ENCODE data around the gene LOC101059915.

The LOC101059915 gene

DNA sequence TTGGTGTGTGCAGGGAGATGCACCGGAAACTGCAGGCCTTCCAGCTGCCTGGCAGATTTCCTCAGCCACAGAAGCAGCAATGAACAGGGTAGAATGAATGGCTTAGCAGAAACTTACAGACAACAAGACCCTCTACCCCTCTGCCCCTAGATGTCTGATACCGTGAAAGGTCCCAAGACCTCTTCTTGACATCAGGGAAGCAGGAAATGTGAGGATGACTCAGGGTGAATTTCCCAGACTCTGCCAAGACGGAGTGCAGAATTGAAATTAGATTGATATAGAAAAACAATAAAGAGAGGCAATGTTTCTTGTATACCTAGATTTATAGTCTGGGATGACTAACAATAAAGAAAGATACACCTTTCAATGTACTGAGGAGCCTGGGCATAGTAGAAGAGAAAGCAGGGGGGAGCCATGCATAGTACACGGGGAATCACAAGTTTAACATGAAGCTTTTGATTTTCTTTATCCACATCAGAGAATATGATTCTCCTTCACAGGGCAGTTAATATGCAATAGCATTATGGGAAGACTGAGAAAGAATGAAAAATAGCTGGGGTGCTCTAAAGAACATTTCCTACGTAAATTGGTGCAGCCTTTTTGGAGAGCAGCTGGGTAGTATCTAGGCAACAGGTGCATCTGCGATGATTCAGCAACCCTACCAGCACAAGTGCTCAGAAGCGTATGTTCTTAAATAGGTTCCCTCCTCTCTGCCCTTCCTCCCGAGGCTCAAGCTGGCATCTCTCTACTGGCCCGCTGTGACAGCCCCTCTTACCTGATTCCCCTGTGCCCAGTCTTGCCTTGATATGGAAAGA is 30.7 kb upstream of the LOC101059915 start:
- Mint-ChIP-seq H3K9me3 (ENCODE audit: unreplicated experiment) (no peaks in the 10 kb centered on the region), H3K36me3 (ENCODE audit: insufficient read depth, unreplicated experiment) (no peaks in the 10 kb centered on the region), H3K27ac (ENCODE audit: low read depth, unreplicated experiment) (no peak overlapping the region), H3K27me3 (ENCODE audit: insufficient read depth, unreplicated experiment) (peaks cover 28% of the 10 kb centered on the region), H3K4me1 (ENCODE audit: insufficient read depth, unreplicated experiment) (no peaks in the 10 kb centered on the region), H3K4me3 (ENCODE audit: unreplicated experiment) (no peak overlapping the region)
- ChIA-PET POLR2A (no interaction called here), CTCF (interaction anchor here (1.2 kb wide), 1 partner anchor 14 kb away, joined by 3 read pairs; no protein-coding TSS in a partner anchor)
- TF ChIP-seq, protein P1, sequence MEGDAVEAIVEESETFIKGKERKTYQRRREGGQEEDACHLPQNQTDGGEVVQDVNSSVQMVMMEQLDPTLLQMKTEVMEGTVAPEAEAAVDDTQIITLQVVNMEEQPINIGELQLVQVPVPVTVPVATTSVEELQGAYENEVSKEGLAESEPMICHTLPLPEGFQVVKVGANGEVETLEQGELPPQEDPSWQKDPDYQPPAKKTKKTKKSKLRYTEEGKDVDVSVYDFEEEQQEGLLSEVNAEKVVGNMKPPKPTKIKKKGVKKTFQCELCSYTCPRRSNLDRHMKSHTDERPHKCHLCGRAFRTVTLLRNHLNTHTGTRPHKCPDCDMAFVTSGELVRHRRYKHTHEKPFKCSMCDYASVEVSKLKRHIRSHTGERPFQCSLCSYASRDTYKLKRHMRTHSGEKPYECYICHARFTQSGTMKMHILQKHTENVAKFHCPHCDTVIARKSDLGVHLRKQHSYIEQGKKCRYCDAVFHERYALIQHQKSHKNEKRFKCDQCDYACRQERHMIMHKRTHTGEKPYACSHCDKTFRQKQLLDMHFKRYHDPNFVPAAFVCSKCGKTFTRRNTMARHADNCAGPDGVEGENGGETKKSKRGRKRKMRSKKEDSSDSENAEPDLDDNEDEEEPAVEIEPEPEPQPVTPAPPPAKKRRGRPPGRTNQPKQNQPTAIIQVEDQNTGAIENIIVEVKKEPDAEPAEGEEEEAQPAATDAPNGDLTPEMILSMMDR (IDR thresholded peaks at IDR 0.05; ENCODE audit: unreplicated experiment), result no peak
- no peak for DNase-seq (ENCODE audit: unreplicated experiment)
- BruUV-seq (replicated peaks), result no TSS peak
- intact Hi-C loops (cut with micrococcal nuclease), result no loop called here

DNA sequence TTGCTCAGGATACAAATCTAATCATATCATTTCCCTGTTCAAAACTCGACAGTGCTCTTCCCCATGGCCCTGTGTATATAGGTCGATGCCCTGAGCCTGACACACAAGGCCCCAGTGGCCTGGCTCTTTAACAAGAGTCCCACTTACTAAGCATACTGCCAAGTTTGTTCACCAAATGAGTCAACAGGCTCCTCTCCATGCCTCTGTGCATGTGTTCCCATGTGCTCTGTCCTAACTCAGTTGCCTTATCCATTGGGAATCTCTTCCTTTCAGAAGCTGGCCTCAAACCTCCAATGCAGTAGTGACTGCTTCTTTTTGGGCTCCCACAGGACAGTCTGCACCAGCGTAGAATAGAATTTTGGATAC is 30.1 kb upstream of the LOC101059915 start:
- H3K4me1 Mint-ChIP-seq (ENCODE audit: insufficient read depth, unreplicated experiment), result no peaks in the 10 kb centered on the region
- no peak overlapping the region for H3K27ac Mint-ChIP-seq (ENCODE audit: low read depth, unreplicated experiment)
- POLR2A ChIA-PET, result no interaction called here
- intact Hi-C loops (cut with micrococcal nuclease), result no loop called here
- H3K9me3 Mint-ChIP-seq (ENCODE audit: unreplicated experiment), result no peaks in the 10 kb centered on the region
- H3K36me3 Mint-ChIP-seq (ENCODE audit: insufficient read depth, unreplicated experiment), result no peaks in the 10 kb centered on the region
- peak; percentile 16 for DNase-seq (ENCODE audit: unreplicated experiment)
- CTCF ChIA-PET, result no interaction called here
- no TSS peak for BruUV-seq (replicated peaks)
- no peak overlapping the region for H3K4me3 Mint-ChIP-seq (ENCODE audit: unreplicated experiment)
- TF ChIP-seq, protein P1 (IDR thresholded peaks at IDR 0.05; ENCODE audit: unreplicated experiment), result no peak
- H3K27me3 Mint-ChIP-seq (ENCODE audit: insufficient read depth, unreplicated experiment), result peaks cover 29% of the 10 kb centered on the region

DNA sequence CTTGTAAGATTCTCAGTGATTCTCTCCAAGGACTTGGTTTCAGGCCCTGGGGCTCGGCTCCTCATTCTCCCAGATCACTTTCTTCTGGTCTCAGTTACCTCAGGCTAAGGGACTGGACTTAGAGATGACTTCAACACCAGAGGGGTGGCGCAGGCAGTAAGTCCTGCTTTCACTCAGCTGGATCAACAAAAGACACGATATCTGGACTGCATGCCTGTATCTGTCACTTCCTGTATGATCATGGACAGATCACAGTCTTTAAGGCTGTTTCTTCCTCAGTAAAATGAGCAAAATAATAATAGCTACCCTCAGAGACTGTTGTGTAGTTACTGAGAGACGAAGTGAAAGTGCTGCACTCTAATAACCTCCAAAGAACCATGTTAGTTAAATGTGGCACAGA is 29.5 kb upstream of the LOC101059915 start:
- H3K9me3 Mint-ChIP-seq (ENCODE audit: unreplicated experiment), result no peaks in the 10 kb centered on the region
- BruUV-seq (replicated peaks), result no TSS peak
- H3K4me3 Mint-ChIP-seq (ENCODE audit: unreplicated experiment), result no peak overlapping the region

DNA sequence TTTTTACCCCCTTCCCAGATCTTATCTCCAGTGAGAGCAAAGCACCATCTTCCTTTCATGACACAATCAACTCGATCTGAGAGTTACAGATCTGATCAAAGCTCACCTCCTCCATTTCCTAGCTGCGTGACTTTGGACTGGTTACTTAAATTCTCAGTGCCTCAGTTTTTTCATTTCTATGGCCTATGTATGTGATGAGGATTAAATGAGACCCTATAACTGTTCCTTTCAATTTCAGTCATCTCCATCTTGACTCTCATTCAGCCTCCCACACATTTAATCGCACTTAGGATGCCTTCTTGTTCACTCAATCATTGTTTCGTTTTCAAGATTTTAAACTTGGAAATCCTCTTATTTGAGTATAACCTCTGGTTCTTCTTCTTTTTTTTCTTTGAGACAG is 28.9 kb upstream of the LOC101059915 start:
- no peaks in the 10 kb centered on the region for H3K36me3 Mint-ChIP-seq (ENCODE audit: insufficient read depth, unreplicated experiment)
- TF ChIP-seq, protein P1 (IDR thresholded peaks at IDR 0.05; ENCODE audit: unreplicated experiment), result no peak

More for the DNA sequence above, 29.5 kb upstream of the LOC101059915 start:
- no peak overlapping the region for H3K27ac Mint-ChIP-seq (ENCODE audit: low read depth, unreplicated experiment)
- peaks cover 29% of the 10 kb centered on the region for H3K27me3 Mint-ChIP-seq (ENCODE audit: insufficient read depth, unreplicated experiment)
- H3K36me3 Mint-ChIP-seq (ENCODE audit: insufficient read depth, unreplicated experiment), result no peaks in the 10 kb centered on the region
- ChIA-PET CTCF (no interaction called here), POLR2A (no interaction called here)
- no peaks in the 10 kb centered on the region for H3K4me1 Mint-ChIP-seq (ENCODE audit: insufficient read depth, unreplicated experiment)
- no peak for DNase-seq (ENCODE audit: unreplicated experiment)
- TF ChIP-seq, protein P1 (IDR thresholded peaks at IDR 0.05; ENCODE audit: unreplicated experiment), result no peak
- intact Hi-C loops (cut with micrococcal nuclease), result no loop called here

More for the DNA sequence above, 28.9 kb upstream of the LOC101059915 start:
- Mint-ChIP-seq H3K4me1 (ENCODE audit: insufficient read depth, unreplicated experiment) (no peaks in the 10 kb centered on the region), H3K4me3 (ENCODE audit: unreplicated experiment) (no peak overlapping the region), H3K27me3 (ENCODE audit: insufficient read depth, unreplicated experiment) (peaks cover 26% of the 10 kb centered on the region), H3K9me3 (ENCODE audit: unreplicated experiment) (no peaks in the 10 kb centered on the region), H3K27ac (ENCODE audit: low read depth, unreplicated experiment) (no peak overlapping the region)
- intact Hi-C loops (cut with micrococcal nuclease), result no loop called here
- ChIA-PET CTCF (no interaction called here), POLR2A (no interaction called here)
- DNase-seq (ENCODE audit: unreplicated experiment), result no peak
- BruUV-seq (replicated peaks), result no TSS peak
